DMS153 treated with DMSO at 0.1 percent for 48 hours (cell line): Measurements from ENCODE around the gene LRBA.
"Not testable (repeated sequence)": the region's sequence is repeated elsewhere in the genome, so short reads cannot be mapped to it uniquely, and the experiment has no call there.

Source experiments
- DNase-seq: peaks from one replicate; lab custom pipeline; 2025; ENCODE audit not compliant: unreplicated experiment; lab: John Stamatoyannopoulos, UW

LRBA gene

DNA sequence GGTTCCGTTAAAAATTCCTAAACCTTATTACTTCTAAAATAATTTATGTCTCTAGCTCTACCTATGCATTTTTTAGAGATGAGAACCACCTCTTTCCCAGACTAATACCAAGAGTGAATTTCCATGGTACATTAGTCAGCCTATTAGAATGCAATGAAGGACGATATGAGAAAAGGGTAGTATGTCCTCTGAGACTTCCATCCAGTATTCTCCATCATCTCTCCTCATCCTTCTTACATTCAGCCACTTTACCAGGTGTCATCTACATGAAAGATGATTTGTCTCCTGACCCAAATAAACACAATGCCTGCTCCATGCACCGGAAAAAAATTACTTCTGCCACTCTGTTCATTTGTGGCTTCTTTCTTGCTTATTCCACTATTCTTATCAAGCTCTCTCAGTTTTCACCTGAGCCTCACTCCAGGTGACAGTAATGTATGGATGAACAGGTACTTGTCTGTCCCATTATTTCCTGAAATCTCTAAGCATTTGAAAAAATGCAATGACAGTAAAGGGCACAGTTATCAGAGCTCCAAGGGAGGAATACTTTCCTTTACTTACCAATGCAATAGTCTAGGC, 335.2 kb downstream of the LRBA start:
- DNase-seq = no peak

DNA sequence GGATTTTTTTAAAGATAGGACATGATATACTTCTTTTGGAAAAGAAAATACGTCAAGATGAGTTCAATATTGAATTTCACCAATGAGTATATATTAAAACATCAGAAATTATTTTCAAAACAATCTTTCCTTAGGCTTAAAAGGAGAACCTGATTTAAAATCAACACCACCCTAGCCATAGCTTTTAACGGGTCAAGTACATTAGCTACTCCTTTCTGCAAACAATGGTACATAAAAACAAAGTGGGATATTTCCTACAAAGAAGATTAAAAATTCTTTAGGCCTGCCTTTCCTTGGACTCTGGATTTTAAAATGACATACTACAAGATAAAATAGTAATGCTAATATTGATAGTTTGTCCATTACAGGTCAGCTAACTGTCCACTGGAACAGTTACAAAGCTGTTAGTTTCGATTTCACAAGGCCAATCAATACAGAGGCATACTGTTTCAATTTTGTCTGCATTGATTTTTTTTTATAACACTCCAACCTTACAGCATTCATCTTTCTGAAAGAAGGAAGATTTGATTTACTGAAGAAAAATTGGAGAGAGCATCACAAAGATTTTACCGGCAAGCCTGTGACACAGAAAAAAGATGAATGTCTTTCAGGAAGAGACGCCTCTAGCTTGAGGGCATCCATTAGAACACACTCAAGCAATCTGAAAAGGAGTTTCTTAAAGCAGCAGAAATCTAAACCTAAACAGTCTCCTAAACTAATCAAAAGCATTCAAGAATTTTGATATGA, 335.9 kb downstream of the LRBA start:
- no peak for DNase-seq

DNA sequence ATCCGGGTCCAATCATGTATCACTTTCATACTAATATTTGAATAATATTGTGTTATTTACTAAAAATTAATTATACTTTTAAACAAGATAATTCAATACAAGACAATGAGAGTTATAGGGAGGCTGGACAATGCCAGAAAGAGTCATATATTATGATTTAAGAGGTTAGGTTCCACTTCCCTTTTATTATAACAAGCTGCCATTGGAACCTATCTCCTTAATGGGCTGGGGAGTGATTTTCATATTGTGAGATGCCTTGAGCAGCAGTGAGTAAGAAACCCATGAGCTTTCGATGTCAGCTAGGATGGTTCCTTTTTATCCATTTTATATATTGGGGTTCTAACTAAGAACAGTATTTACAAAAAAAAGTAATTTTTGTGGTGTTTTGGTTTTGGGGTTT, 341.3 kb downstream of the LRBA start:
- no peak for DNase-seq

DNA sequence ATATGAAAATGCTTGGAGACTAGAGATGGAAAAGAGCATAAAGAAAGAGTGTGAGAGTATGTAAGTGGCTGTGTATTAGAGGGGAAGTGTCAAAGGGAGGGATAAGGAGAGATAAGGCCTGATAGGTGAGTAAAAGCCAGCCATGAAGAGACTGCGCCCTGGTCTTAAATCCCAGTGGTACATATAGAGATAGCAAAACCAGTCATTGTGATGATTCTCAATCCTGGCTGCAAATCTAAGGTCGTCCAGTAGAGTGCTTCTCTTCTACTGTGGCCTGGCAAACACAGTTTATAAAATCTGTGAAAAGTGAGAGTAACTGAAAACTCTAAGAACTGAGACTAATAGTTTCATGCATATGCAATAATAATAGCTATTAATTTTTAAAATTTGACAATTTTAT, 346.3 kb downstream of the LRBA start:
- DNase-seq = no peak

DNA sequence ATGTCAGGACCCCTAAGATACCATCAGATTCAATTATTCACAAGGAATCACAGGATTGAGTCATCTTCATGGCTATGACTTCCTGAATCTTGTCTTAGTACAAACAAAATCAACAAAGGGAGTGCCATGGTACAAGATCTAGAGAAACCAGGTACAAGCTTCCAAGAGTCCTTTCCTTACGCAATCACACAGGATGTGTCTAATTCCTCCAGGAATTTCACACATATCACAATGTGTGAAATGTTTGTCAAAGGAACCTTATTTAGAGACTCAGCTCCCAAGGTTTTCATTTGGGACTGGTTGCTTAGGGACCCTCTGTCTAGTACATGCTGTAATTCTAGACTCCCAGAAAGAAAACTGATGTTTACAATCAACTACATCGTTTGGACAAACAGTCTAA, 350.1 kb downstream of the LRBA start:
- DNase-seq = no peak

DNA sequence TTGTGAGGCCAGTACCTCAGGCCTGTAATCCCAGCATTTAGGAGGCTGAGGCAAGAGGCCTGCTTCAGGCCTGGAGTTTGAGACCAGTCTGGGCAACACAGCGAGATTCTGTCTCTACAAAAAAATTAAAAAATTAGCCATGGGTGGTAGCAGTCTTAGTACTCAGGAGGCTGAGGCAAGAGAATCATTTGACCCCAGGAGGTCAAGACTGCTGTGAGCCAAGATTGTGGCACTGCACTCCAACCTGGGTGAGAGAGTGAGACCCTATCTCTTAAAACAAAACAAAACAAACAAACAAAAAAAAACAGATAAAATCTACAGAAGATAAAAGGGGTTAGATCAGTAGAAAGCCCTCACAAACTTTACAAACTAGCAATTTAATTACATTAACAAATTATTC, 352.4 kb downstream of the LRBA start:
- DNase-seq = no peak

DNA sequence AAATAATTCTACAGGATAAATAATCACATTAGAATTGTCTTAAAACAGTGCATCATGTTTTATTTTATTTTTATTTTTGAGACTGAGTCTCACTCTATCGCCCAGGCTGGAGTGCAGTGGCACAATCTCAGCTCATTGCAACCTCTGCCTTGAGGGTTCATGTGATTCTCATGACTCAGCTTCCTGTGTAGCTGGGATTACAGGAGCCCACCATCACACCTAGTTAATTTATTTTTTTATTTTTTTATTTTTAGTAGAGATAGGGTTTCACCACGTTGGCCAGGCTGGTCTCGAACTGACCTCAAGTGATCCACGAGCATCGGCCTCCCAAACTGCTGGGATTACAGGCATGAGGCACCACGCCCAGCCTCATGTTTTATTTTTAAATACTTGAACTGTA, 353.5 kb downstream of the LRBA start:
- DNase-seq = not testable (repeated sequence)

DNA sequence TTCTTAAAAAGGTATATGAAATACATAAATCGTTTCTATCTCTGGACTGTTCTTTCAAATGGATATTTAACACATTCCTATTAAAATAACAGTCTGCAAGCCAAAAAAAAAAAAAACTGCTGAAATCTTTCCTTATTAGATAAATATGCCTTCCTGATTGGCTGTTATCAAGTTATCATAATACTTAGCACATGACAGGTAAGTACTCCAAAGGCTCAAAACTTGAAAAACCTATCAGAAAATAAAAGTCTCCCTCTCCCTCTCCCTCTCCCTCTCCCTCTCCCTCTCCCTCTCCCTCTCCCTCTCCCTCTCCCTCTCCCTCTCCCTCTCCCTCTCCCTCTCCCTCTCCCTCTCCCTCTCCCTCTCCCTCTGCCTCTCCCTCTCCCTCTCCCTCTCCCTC, 356.8 kb downstream of the LRBA start:
- DNase-seq = not testable (repeated sequence)

DNA sequence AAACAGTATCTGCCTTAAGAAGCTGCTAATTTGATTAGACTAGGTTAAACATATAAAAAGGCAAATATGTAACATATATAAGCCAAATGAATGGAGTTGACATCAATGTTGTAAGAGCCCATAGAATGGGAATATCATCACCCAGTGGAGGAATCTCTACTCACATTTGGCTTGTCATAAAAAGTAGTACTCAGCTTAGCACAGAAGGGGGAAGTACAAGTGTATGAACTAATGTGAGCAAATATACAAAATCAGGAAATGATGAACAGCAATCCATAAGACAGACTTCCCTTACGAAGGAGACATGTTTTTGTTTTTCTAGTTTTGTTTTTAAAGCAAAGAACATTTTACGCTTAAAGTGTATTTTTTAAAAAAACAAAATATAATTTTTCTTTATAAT, 358.2 kb downstream of the LRBA start:
- DNase-seq = no peak

DNA sequence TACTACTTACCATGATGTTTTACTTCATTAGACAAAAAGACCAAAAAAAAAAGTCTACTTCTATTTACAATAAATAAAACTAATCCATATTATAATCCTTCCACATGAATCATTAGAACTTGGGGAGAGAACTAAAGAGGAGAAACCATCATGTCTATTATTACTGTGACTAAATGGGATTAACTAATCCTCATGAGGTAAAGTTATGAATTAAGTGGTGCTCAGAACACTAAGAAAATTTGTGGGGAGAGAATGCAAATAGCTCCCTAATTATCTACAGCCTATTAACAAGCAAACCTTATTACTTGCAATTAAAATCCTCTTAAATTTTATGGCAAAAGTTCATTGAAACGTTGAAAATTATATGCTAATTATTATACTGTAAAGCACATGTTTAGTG, 364.3 kb downstream of the LRBA start:
- DNase-seq = no peak

DNA sequence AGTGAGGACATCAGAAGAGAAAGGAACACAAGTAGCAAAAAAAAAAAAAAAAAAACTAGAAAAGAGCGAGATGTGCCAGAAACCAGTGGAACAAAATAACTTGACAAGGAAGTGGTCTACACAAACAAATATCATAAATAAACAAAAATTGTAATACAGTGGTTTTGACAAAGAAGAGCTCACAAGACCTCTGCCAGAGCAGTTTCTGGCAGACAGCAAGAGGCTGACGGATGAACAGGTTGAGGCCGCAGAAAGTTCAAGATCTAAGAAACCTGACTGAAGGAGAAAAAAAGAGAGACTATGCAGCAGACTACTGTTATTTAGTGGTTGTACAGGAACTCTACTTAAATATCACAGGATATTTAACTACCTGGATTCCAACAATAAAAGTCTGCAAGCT, 367.0 kb downstream of the LRBA start:
- DNase-seq = no peak

DNA sequence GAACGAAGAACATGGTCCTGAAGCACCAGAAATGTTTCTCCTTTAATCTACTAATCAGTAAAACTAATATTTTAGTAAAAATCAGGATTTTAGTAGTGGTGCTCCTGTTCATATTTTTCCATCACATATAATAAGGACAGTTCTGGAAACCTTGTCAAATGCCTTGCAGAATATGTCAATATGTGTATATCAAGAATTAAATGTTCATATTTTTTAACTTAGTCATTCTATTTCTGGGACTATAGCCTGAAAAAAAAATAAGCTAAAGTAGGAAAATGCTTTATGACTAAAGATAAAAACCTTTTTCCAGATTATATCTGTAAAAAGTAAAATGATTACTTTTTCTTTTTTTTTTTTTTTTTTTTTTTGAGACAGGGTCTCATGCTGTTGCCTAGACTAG, 368.1 kb downstream of the LRBA start:
- DNase-seq = no peak

DNA sequence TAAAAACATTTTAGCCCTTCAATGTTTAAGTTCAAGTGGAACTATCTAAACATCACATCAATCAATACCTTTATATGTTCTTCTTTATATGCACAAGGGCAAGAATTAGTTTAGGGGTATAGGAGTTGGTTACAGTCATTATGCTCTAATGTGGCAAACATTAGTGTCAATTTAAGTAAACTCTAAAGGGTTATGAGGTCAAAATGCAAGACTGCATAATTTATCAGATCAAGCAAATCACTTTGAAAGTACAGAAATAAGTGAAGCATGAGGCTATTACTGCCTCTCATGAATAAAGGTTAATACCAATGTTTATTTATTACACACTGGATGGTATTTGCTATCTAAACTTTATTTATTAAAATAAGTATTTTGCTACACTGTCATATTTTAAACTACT, 373.5 kb downstream of the LRBA start:
- DNase-seq = no peak

DNA sequence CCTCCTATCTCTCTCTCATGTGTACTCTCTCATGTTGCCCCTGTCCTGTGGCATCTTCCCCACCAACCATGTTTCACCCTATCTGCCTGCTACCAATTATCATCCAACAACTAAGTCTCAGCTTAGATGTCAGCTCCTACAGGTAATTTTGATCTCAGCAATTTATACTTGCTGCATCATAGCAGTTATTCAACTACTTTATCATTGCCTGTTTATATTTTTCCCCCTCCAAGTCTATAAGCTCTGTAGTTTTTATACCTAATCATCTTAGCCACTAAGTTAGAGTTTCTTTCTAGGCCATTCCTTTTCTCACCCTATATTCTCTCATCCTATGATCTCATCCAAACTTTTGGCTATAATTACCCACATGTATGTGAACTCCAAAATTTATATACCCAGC, 382.4 kb downstream of the LRBA start:
- no peak for DNase-seq

DNA sequence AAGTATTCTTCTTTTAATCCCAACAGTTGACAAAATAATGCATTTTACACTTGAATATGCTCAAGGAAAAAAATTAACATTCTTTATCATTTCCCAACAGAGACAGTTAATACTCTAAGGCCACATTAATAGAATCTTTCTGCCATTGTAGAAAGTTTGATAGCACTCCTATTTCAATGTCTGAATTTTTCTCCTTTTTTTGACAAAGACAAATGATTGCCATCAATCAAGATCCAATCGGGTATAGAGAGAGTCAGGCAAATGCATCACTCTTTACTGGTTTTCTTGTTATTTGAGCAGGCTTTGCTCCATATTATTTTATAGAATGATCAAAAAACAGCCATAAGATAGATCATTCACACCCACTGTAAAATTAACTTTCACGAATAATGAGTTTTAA, 387.0 kb downstream of the LRBA start:
- no peak for DNase-seq

DNA sequence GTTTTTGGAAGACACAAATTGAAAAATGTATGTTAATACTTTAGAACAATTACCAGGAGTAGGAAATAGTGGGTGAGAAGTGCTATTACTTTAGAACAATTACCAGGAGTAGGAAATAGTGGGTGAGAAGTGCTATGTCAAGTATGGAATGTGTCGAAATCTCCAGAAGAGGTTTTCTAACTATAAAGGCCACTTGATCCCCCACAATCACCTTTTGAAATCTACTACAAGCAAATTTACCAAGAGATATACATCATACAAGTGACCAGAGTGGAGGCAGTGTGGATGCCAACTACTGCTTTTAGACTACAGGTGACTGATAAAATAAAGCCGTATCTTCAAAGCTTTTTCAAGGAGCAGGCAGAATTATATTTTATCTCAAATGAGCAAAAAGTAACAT, 390.1 kb downstream of the LRBA start:
- no peak for DNase-seq

DNA sequence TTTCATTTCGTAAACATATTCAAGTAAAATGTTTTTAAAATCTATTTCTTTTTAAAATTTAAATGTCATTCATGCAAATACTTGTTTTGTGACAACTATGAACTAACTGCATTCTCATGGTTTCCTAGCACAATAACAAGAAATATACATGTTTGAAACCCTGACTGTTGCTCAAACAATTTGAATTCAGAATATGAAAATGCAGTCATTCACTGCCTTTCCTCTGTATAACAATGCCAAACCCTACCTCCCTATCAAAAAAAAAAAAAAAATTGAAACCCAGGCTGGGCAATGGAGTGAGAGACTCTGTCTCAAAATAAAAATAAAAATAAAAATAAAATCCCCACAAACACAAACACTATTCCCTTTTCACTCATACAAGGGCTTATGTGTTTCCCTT, 391.0 kb downstream of the LRBA start:
- no peak for DNase-seq

DNA sequence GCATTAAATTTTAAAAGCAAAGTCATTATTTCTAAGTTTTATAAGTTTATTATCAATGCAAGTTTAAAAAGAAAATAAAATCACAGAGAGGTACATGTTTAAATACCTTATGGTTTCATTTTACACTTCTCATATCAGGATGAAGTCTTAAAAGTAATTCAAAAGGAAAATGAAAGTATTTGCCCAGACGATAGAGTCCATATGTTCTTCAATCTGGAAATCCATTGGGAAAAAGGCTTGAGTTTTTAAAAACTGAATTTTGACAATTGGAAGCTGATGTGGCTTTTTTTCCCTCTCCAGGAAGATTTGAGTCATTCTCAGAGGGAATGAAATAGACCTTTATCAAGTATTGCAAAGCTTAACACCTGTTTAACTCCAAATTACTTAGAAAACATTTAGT, 396.0 kb downstream of the LRBA start:
- DNase-seq = no peak

DNA sequence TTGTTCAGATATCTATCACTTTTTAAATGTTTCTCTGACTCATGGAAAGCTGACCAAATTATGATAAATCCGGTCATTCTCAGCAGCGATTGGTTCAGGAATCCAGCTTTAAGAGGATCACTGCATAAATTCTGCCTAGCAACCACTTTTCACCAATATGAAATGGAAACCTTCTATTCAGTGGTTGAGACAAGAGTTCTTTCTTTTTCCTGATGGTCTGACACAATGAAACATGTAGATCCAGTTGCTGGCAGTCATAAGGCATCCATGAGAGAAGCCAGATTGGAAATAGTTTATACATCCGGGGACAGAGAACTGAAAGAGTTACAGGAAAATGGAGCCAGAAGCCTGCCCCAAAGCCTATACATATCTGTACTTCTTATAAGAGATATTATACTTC, 406.0 kb downstream of the LRBA start:
- DNase-seq = no peak

DNA sequence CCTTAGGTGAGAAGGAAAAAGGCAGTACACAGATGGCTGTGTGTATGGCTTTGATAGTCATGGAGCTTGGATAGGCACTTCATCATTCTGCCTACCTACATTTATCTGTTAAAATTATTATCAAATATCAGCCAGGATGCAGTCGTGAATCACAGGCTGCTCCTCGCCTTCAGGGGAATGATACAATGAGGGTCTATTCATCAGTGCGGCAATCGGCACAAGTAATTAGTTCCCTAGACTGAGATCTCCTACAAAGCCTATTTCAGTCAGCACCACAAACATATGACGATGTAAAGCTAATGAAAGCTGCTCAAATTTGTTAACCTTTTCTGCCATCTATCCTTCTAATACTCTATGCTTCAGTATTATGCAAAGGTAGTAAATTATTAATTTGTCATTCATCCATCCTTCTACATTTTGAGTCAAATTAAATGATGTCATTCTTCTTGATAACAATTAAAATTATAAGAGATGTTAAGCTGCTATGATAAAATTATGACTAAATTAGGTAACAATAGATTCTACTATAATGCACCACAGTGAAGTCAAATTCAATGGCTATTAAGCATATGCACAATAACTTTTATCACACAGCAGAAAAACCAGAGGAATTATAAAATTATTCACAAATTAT, 414.2 kb downstream of the LRBA start:
- no peak for DNase-seq

DNA sequence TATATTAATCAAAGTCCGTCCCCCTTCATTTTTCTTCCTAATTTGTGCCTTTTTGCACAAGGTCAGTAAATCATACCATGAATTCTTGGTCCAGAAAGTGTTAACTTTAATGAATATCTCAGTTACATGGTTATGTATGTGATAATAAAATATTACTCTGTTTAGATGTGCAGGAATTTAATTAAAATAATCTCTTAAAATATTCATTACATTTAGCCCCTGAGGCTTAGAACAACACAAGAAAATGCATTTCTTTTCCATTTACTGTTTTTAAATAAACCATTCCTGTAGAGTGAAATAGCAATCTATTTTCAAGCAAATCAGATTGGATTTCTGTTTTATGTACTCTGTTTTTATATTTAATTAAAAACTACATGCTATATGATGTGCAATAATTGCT, 415.5 kb downstream of the LRBA start:
- DNase-seq = no peak

DNA sequence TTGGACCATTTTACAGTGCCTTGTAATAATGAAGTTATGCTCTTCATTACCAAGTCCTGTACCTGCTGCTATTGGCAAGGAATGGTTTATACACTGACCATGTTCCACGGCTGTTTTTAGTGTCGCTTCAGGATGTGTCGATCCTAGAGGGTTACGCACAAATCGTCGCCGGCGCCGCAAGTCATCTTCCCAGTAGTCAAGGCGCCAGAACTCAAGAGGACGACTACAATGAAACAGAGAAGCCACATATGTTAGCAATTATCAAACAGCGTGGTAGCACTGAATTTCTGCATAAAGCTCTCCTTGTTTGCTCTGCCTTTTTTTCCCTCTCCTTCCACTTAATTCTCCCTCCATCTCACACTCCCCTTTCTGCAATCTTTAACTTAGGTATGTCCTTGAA, 416.2 kb downstream of the LRBA start:
- DNase-seq = no peak

DNA sequence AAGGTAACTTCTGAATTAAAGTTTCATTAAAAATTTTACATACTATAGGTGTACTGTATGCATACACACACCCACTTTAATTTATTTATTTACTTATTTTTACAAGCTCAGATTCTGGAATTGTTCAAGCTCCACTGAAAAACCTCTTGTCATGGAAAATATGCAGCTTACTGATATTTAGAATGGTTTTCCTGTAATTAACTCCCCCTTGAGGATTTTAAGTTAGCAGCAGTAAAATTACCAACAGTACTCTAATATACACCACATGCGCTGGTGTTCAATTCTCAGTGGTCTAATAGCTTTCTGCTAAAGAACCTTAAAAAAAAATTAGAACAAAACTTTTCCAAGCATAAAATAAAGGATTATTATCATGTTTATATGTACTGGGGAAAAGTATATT, 421.1 kb downstream of the LRBA start:
- DNase-seq = no peak
